HL-60/S4 treated with retinoic acid at 250 ng/mL for 4 days and 3 days (cell line): ENCODE measurements around the gene SF1.
"Not testable (repeated sequence)": the region's sequence is repeated elsewhere in the genome, so short reads cannot be mapped to it uniquely, and the experiment has no call there.

Experiments
- in situ Hi-C: fragments of 300-500 bp; cut with MboI; formaldehyde crosslinking; loops from 2 replicates; pipeline ENCODE4 v1.7.0; 2022; ENCODE audit warnings: low sequenced_read_pairs

Gene SF1

GRCh38 chr11:64778473-64779298 lies at the start of gene SF1:
TSS of gene SF1 (minus strand) at chr11:64778542. CDS start at chr11:64778392, 150 bp downstream.
- in situ Hi-C loops = no loop called here

- in situ Hi-C loops = no loop called here
Observed at GRCh38 chr11:64827451-64827839, 49.1 kb upstream of the SF1 start.

- in situ Hi-C loops = no loop called here
Observed at GRCh38 chr11:64826578-64827450, 48.5 kb upstream of the SF1 start.

GRCh38 chr11:64826062-64826461 lies 47.7 kb upstream of the SF1 start:
- in situ Hi-C loops = no loop called here

- in situ Hi-C loops = no loop called here
Observed at GRCh38 chr11:64823568-64824119, 45.3 kb upstream of the SF1 start.

- in situ Hi-C loops = no loop called here
Observed at GRCh38 chr11:64817476-64817875, 39.1 kb upstream of the SF1 start.

- in situ Hi-C loops = not testable (repeated sequence)
Observed at GRCh38 chr11:64815433-64815832, 37.1 kb upstream of the SF1 start.

GRCh38 chr11:64814712-64815187 lies 36.4 kb upstream of the SF1 start:
- in situ Hi-C loops = no loop called here

- in situ Hi-C loops = no loop called here
Observed at GRCh38 chr11:64813826-64814225, 35.5 kb upstream of the SF1 start.

- in situ Hi-C loops = no loop called here
Observed at GRCh38 chr11:64810891-64811272, 32.5 kb upstream of the SF1 start.

GRCh38 chr11:64810271-64810890 lies 32.0 kb upstream of the SF1 start, which contains the start of gene MEN1:
TSS of gene MEN1 (minus strand) at chr11:64810551. CDS start at chr11:64810109, 442 bp downstream.
- in situ Hi-C loops = no loop called here

GRCh38 chr11:64809781-64810241 lies 31.5 kb upstream of the SF1 start:
- in situ Hi-C loops = no loop called here

GRCh38 chr11:64805481-64805880 lies 27.1 kb upstream of the SF1 start:
- in situ Hi-C loops = no loop called here

- in situ Hi-C loops = no loop called here
Observed at GRCh38 chr11:64804346-64805210, 26.2 kb upstream of the SF1 start.

- in situ Hi-C loops = no loop called here
Observed at GRCh38 chr11:64803846-64804345, 25.6 kb upstream of the SF1 start.

- in situ Hi-C loops = no loop called here
Observed at GRCh38 chr11:64803158-64803845, 25.0 kb upstream of the SF1 start, which contains the start of gene MAP4K2. TSS of gene MAP4K2 (minus strand) at chr11:64803214. CDS start at chr11:64803149, 65 bp downstream.

GRCh38 chr11:64802370-64803157 lies 24.2 kb upstream of the SF1 start:
- in situ Hi-C loops = no loop called here
